HFFc6 (cell line): ENCODE data around the gene AMTN. TPM values are rescaled to one million over a fixed set of nuclear protein-coding genes. Genes with fewer than 3 reads are reported as not detected.
"Not testable (repeated sequence)": the region's sequence is repeated elsewhere in the genome, so short reads cannot be mapped to it uniquely, and the experiment has no call there.

Experiments used
- DNase-seq: peaks from one replicate; pipeline ENCODE4 v3.0.0-alpha.2; 2018
- H3K27ac Mint-ChIP-seq: 2 replicates; pipeline ENCODE4 v1.8.0; 2020; ENCODE audit warnings: mild to moderate bottlenecking, mixed read lengths
- H3K27me3 Mint-ChIP-seq: 2 replicates; pipeline ENCODE4 v1.8.0; 2021; ENCODE audit warnings: mild to moderate bottlenecking, moderate library complexity, mixed read lengths; ENCODE audit not compliant: insufficient read depth
- H3K36me3 Mint-ChIP-seq: 2 replicates; pipeline ENCODE4 v1.8.0; 2021; ENCODE audit warnings: low read depth, mixed read lengths
- H3K4me1 Mint-ChIP-seq: 2 replicates; pipeline ENCODE4 v1.8.0; 2020; ENCODE audit warnings: low read depth, mixed read lengths
- H3K4me3 Mint-ChIP-seq: 2 replicates; pipeline ENCODE4 v1.8.0; 2020; ENCODE audit warnings: mild to moderate bottlenecking, moderate library complexity, mixed read lengths
- H3K9me3 Mint-ChIP-seq: 2 replicates; pipeline ENCODE4 v1.8.0; 2020; ENCODE audit warnings: mild to moderate bottlenecking, mixed read lengths
- CTCF ChIP-seq: fragments of 200-600 bp; sonication (generic); IDR thresholded peaks from 2 replicates; pipeline ENCODE4 v1.5.0; 2021; ENCODE audit warnings: antibody characterized with exemption, mild to moderate bottlenecking
- long read RNA-seq: library from polyadenylated mRNA; unstranded; transcript quantifications from one replicate; pipeline ENCODE4 v2.0.0, GENCODE V29; 2019
- total RNA-seq, 6 experiments: library from RNA; stranded (reverse); fragmentation: NEBNext Ultra II Directional; extraction: Animal tissue kit (Norgen Biotek cat#: 25700); gene quantifications; 2 replicates in 1 of 6; 3 replicates in 5 of 6; pipeline ENCODE4 v1.2.3, GENCODE V29; 2021

Gene AMTN
- not detected for total RNA-seq
- long read RNA-seq = 0 reads

- Mint-ChIP-seq H3K4me1 (no peaks in the 10 kb centered on the region), H3K27me3 (peaks cover 2% of the 10 kb centered on the region; the same call in 1 of the 2 replicates), H3K4me3 (no peak within 1 kb of the TSS), H3K9me3 (no peaks in the 10 kb centered on the region), H3K27ac (no peak within 1 kb of the TSS), H3K36me3 (no peaks in the 10 kb centered on the region)
- no peak for TF ChIP-seq CTCF
- DNase-seq = no peak
Observed at GRCh38 chr4:70518269-70518668, at the start of gene AMTN. Gene AMTN, plus strand, starts transcription at chr4:70518569. Its CDS starts 209 bp downstream, at chr4:70518778.

GRCh38 chr4:70471897-70472296 is 46.5 kb upstream of the AMTN start, which contains the start of gene MUC7:
Gene MUC7, plus strand, starts transcription at chr4:70472197. Its CDS starts 1,825 bp downstream, at chr4:70474022.
- Mint-ChIP-seq H3K27me3 (0 out of 2 replicates have a peak, but pooled peaks cover 1% of the 10 kb centered on the region), H3K27ac (no peak within 1 kb of the TSS), H3K9me3 (peaks cover 3% of the 10 kb centered on the region; the same call in 1 of the 2 replicates), H3K4me1 (no peaks in the 10 kb centered on the region), H3K4me3 (no peak within 1 kb of the TSS), H3K36me3 (no peaks in the 10 kb centered on the region)
- DNase-seq = no peak
- no peak for TF ChIP-seq CTCF

- no peak for TF ChIP-seq CTCF
- no peak for DNase-seq
- H3K9me3 Mint-ChIP-seq = no peaks in the 10 kb centered on the region; the same call in 1 of the 2 replicates
- no peak overlapping the region for H3K4me3 Mint-ChIP-seq
- H3K36me3 Mint-ChIP-seq = no peaks in the 10 kb centered on the region
- 0 out of 2 replicates have a peak, but pooled peaks cover 1% of the 10 kb centered on the region for H3K27me3 Mint-ChIP-seq
- H3K27ac Mint-ChIP-seq = no peak overlapping the region
- no peaks in the 10 kb centered on the region for H3K4me1 Mint-ChIP-seq
Observed at GRCh38 chr4:70473679-70474078, 44.7 kb upstream of the AMTN start.

GRCh38 chr4:70488748-70489147 is 29.6 kb upstream of the AMTN start:
- TF ChIP-seq CTCF = no peak
- Mint-ChIP-seq H3K36me3 (no peaks in the 10 kb centered on the region), H3K4me1 (no peaks in the 10 kb centered on the region), H3K27ac (no peak overlapping the region), H3K9me3 (no peaks in the 10 kb centered on the region), H3K4me3 (no peak overlapping the region), H3K27me3 (no peaks in the 10 kb centered on the region)
- DNase-seq = no peak

GRCh38 chr4:70496231-70496630 is 22.1 kb upstream of the AMTN start:
- Mint-ChIP-seq H3K27me3 (no peaks in the 10 kb centered on the region), H3K9me3 (no peaks in the 10 kb centered on the region; the same call in 1 of the 2 replicates), H3K4me3 (no peak overlapping the region), H3K36me3 (no peaks in the 10 kb centered on the region), H3K4me1 (no peaks in the 10 kb centered on the region), H3K27ac (no peak overlapping the region)
- no peak for DNase-seq
- TF ChIP-seq CTCF = no peak

- not testable (repeated sequence) for H3K9me3 Mint-ChIP-seq, DNase-seq, H3K27me3 Mint-ChIP-seq, H3K4me1 Mint-ChIP-seq, H3K4me3 Mint-ChIP-seq, H3K36me3 Mint-ChIP-seq, H3K27ac Mint-ChIP-seq
Observed at GRCh38 chr4:70501838-70502237, 16.5 kb upstream of the AMTN start.
